SKM-1 (cell line): ENCODE results near the gene PIR.

Experiments used
- DNase-seq: peaks from one replicate; lab custom pipeline; 2025; ENCODE audit not compliant: unreplicated experiment; lab: John Stamatoyannopoulos, UW

The PIR gene

DNA sequence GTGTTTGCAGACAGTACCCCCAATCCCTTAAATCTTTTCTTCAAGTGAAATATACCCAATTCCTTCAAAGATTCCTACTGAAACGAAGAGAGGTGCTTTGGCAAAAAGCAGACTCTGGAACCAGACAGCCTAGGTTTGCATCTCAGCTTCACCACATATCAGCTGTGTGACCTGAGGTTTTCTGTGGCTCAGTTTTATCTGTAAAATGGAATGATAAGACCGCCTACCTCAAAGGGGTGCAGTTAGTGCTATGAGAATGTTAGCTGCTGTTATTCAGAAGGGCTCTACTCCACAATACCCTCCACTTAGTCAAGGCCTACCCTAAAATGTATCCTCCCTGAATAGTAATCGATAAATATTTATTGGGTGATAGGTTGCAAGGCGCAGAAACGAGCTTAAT is 664 bp downstream of the PIR start:
- DNase-seq: no peak

DNA sequence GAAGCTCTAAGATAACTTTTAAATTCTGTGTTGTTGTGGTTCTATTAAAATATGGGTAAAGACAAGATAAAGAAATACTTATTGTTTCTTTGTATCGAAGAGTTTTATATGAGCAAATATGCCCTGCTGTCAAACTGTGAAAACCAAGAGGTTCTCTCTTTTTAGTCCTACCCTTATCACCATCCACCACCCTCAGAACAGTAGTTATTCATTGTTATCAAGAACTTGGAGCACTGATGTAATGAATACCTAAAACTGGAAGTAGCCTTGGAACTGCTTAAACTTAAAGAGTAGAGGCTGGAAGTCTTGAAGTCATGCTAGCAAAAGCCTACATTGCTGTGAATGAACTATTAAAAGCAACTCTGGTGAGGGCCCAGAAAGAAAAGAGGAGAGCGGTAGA is 9.2 kb downstream of the PIR start:
- DNase-seq: no peak

DNA sequence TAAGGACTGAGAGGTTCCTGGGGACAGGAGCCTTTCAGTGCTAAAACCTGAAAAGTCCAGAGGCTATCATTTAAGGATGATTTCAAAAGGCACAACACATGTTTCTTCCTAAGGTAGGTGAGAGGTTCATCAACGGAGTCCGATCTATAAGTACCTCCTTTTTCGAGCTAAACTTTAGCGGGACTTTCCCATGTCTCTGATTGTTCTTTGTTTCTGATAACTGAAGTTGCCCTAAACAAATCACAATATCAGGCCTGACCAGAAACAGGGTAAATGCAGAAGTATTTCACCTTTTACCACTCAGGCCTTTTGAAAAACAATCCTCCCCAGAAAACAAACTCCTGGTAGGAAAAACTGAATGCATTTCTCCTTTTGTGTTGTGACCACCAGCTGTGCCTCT is 17.6 kb downstream of the PIR start:
- DNase-seq: no peak

DNA sequence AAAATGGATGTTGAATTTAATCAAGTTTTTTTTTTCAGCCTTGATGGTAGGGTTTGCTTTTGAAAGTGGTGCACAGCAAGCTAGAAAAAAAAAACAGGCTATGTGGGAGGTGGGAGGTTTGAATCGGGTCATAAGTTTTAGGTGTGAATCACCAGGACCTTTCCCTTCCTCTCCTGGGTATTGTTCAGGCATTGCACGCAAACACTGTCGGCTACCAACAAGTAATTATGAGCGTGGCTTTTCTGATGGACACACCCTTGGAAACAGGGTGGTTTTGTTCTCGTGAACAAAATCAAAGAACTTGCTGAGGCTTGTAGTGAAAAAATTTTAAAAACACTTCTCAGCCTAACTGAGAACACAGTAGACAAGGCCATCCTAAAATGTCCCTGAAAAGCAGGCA is 18.1 kb downstream of the PIR start:
- no peak for DNase-seq

DNA sequence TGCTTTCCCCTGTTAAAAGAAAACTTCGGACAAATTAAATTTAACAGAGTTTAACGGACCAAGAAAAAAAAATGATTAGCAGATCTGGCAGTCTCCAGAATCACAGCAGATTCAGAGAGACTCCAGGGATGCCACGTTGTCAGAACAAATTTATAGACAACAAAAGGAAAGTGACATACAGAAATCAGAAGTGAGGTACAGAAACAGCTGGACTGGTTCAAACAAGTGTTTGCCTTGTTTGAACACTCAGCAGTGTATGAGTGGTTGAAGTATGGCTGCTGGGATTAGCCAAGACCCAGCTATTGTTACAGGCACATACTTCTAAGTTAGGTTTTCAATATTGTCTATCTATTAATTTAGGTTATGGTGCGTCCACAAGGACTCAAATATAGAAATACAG is 19.1 kb downstream of the PIR start:
- no peak for DNase-seq

DNA sequence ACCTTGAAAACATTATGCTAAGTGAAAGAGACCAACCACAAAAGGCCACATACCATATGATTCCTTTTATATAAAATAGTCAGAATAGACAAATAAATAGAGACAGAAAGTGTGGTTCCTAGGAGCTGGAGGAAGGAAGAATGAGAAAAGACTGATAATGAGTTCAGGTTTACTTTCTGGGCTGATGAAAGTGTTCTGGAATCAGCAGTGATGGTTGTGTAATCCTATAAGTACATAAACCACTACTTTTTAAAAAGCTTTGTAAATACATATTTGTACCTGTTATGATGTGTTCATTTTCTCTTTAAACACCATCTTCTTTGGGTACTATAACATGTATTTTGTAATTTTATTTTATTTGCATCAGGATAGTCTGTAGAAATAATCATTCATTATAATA is 20.6 kb downstream of the PIR start:
- DNase-seq: no peak

DNA sequence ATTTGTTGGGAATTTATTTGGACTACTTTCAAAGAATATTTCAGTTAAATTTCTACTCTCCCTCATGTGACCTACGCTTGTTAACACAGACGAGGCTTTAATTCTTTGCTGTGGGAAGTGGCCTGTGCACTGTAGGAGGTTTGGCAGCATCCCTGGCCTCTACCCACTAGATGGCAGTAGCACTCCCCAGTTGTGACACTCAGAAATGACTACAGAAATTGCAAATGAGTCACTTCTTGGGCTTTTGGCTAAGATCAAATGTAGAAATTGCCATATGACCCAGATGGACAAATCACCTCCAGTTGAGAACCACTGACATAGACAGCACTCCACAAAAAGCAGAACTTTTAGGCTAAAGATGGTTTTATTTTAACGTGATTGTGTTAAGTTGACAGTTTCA is 22.1 kb downstream of the PIR start:
- DNase-seq: peak; percentile 8

DNA sequence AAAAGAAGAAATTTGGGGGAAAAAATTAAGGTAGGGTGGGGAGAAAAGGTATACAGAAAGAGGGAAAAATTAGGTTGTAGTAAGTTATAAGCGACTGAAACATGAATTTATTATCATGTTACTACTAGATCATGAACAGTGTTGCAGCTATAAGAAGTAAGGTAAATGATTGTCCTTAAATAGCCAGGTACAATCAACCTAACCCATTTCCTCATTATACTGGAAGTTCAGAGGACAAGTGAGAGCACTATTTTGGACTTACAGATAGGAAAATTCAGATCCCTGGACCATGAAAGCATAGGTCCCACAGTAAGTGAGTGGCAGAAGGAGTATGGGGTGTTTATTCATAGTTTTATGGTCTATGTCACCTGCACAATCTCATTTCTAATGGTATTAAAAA is 23.5 kb downstream of the PIR start:
- DNase-seq: no peak

DNA sequence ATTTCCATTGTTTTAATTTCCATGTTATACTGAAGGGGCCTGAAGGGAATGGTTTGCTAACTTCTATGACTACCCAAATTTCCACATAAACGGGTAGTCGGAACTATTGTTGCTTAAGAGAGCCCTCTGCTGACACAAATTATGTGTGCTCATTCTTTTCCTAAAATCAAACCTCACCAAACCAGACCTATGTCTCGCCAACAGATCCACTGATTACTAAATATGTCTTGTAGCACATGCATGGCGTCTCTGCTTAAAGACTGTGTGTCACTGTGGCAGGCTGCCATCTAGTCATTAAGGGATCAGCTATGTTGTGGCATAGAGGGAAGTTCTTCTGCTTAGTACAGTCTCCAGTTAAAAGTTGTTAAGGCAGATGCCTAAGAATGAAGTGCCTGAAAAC is 25.1 kb downstream of the PIR start:
- peak; percentile 0 for DNase-seq

DNA sequence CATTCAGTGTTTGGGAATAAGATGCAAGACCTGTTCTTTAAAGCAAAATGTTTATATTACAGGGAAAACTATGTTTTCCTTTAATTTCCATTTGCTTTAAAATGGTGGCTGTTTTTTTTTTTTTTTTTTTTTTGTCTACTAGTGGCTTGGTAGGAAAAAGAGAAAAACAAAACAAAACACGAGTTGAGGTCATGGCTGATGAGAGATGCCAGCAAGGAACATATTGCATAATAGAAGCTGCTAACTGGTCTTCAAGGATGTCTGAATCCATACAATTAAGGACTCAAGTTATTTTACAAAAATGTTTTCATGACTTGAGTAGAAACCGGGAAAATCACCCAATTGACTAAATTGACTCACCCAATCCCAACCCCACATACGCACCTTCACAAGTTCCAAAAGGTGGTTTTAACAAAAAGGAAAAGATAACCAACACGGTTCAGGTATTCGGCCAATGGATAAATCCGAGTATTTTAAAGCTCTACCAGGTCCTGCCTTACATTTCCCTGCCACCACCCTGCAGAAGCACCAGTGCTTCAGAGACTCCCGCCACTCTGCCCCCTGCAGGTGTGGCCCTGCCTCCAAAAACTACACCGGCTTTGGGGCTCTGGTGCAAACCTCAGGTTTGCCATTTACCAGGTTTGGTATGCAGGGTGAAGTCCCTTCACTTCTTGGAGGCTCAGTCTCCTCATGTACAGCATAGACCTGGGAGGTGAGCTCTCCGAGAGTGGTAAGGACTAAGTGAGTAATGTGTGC is 27.1 kb downstream of the PIR start:
- DNase-seq: no peak

DNA sequence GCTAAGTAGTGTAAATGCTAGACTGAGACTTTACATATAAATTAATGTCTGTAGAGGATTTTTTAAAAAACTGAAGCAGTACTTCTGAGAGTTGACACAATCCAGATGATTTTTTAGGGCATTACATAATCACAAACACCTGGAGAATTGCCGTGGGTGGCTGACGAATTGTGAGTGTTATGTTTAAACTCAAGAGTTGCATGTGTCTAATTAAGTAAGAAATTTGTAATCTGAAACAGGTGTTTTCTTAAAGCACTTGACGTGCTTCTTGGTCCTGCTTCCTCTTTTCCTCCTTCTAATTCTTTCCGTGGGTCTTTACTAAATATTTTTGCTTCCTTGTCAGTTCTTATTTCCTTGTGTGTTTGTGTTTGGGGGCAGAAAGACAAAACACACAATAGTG is 27.8 kb downstream of the PIR start:
- no peak for DNase-seq

DNA sequence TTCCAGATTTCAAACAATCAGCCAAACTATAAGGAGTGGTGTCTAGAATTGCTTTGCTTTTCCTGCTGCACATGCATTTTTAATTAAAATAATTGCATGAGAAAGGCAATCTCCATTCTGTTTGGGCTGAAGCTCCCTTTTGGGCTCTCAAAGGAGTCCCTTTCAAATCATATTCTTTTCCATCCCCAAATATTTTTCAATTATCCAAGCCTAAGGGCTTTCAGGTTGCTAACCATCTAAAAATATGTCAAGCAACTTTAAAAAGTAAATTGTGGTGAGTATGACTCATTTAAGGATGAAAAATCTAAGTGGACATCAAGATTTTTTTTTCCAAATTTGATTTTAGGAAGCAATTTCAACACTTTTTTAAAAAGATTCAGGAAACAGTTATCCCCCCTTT is 28.4 kb downstream of the PIR start:
- no peak for DNase-seq

DNA sequence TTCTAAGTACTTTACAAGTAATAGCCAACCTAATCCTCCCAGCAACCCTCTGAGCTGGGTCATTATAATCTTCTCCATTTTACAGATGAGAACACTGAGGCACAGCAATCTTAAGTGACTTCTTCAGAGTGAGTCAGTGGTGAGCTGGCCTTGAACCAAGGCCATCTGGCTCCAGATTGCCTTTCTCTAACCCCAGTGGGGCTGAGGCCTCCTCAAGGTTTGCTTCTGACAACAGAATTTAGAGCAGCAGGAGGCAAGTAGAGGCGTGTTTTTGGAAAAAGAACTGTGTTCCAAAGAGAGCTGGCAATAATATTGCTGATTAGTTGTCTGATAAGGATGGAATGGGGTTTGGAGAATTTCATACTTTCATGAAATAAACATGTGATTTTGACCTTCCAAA is 41.2 kb downstream of the PIR start:
- DNase-seq: no peak

DNA sequence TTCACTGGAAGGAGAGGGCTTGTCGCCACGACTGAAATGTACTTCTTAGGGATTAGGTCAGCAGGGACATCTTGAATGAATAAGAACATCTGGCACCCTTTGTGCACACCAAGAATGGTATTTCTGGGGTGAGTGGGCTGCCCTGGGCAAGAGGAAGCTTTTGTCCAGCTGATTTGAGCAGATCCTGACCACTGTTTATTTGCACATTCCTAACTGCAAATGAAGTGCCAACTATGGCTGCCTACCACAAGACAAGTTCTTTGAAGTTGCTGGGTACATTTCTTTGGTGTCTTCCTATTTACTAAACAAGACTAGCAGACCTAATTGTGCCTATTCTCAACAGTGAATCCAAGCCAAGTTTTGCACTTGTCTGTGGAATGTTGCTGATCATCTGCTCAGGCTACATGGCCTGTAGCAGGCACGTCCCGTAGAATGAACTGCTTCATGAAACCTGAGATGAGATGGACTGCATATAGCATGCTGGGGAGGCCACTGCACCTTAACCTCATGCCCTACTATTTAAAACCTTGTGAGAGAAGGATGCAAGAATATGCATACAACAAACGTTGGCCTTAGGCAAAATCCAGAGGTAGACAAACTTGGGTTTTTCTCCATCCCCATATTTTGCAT is 45.0 kb downstream of the PIR start:
- DNase-seq: no peak

DNA sequence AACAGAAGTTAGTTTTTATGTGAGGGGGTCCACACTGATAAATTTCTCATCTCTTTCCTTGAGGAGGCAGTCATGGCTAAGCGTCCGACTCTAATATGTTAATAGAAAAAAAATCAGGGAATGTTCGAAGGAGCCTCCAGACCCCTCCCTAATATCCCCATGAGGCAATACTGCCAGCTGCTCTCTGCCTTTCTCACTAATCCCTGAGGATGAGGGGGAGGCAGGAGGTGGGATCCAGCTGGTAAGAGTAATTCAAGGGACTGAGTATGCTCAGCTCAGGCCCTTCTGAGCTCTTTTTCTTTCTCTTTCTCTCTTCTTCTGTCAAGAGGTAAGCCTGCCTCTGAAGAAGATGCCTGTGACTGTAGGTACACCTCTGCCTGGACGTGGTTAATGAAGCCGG is 51.7 kb downstream of the PIR start:
- no peak for DNase-seq

DNA sequence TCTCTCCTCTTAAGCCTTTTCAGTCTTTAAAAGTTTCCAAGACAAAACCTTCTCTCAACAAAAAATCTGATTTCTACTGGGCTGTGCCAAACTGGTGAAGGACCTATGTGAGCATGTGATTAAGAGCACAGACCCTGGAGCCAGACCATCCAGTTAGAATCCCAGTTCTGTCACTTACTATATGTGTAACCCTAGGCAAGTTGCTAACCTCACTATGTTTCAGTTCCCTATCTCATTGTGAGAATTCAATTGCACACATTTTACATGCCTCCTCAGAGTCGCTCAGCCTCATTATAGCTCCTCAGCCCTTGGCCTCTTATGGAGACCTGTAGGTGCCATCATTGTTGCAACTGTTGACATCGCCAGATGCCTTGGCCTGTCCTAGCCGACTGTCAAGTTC is 54.8 kb downstream of the PIR start:
- DNase-seq: no peak

DNA sequence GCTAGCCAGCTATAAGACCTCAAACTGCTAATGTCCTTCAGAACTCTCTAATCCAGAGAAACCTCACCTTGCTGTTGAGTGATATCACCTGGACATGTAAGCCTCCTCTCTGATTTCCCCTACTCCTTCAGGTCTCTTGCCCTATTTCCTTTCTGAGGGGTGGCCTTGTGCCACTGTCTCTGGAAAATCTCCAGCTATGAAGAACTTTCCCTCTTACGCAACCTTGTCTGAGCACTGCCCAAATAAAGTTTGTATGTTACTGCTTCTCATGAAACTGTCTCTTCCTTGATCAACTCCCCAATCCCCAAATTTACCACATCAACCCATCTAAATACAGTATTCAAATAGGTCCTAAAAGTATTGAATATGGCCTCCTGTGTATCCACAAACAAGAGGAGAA is 55.4 kb downstream of the PIR start:
- no peak for DNase-seq

DNA sequence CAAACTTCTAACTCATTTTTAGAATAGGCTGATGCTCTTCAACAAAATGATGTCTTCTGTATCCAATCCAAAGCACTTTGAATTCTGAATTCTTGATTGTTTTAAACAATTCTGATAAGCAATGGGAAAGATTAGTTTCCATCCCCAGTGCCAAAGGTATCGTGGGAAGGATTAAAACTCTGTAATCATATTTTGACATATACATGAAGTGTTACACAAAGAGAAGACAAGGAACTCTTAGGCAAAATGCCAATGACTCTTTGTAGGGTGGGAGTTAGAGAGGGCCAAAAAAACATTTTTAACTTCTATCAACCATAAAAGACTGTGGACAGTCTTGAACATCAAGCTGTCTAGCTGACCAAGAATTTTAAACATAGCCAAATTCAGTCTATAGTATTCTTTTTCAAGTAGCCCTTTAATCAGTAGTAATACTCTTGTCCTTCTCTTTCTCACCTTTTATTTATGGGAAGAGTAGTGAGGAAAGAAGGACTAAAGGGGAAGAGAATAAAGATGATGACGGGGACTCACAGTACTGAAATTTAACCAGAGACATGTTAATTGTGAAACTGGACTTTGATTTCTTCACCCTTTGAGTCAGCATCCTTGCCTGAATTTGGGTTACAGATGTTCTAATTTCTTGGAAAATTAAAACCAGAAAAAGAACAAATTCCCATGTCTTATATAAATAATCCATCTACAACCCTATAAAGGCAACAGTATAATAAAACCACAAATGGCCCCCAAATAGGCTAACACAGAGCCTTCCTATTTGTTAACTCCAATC is 57.1 kb downstream of the PIR start:
- DNase-seq: no peak

DNA sequence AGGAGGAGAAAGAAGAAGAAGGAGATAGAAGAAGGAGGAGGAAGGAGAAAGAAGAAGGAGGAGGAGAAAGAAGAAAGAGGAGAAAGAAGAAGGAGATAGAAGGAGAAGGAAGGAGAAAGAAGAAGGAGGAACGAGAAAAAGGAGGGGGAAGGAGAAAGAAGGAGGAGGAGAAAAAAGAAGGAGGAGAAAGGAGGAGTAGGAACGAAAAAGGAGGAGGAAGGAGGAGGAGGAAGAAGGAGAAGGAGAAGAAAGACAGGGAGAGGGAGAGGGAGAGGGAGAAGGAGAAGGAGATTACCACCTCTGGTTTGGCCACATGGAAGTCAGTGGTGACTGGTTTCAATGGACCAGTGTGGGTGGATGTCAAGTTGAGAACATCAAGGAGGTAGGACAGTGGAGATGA is 58.9 kb downstream of the PIR start:
- DNase-seq: no peak

DNA sequence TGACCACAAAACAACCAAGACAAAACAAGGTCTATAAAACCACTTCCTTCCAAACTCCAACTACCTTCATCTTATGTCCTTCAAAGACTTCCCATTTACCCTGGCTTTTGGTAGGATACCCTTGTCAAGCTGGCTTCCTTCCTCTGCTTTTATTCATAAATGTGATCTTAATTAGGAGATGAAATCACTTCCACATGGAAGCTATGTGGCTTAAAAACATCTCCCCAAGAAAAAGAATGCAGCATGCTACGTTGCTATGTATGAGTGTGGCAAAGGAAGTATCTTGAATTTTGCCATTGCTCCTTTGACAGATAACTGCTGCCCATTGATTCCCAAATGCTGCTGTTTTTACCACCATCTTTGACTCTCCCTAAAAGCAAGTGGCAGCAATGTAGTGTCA is 62.5 kb downstream of the PIR start:
- DNase-seq: no peak

DNA sequence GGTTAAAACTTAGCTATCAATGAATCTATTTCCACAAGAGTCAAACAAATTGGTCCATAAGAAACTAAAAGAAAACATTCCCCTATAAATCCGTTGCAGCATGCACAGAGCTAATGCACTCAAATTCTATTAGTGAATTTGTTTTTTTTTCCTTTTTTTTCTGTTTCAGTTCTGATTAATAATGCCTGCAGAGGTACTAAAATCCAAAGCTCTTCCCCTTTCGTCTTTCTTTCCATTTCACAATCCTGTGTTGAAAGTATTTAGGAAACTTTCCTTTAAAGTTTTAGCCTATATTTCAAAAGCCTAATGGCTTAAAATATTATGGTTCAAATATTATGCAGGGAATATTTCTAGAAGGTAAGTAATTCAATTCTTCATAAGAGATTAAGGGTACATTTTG is 63.1 kb downstream of the PIR start:
- no peak for DNase-seq

DNA sequence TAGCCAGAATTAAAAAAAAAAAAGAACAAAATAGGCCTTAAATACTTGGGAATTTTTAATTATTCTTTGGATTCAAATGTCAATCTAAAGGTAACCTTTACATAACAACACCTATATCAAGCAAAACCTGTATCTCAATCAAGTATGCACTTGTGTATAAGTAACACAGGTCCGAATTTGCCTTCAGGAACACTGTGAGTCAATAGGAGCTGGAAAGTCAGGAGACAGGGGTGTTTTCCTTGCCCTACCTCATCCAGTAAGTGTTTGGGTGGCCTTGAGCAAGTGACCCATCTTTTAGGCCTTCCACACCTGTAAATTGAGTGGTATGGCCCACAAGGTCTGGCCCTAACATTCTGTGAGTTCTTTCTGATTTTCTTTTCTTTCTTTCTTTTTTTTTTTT is 68.1 kb downstream of the PIR start:
- DNase-seq: no peak
